Esophagus squamous epithelium (tissue), 4 donors: ENCODE results near the gene SCAPER.
"Not testable (repeated sequence)": the region's sequence is repeated elsewhere in the genome, so short reads cannot be mapped to it uniquely, and the experiment has no call there.

Source experiments
- CTCF ChIP-seq, 6 experiments: fragments of 450-650 bp in 4 of 6; fragments of 200-600 bp in 2 of 6; sonication (generic) in 2 of 6; IDR thresholded peaks; one replicate each; pipeline ENCODE4 v1.5.1; 2016 to 2019; ENCODE audit warnings: antibody characterized with exemption in 6 of 6, mild to moderate bottlenecking in 4 of 6, moderate library complexity in 4 of 6
- POLR2A ChIP-seq, 4 donors: fragments of 450-650 bp; IDR thresholded peaks; one replicate each; pipeline ENCODE4 v1.6.1; 2017; ENCODE audit warnings: antibody characterized with exemption in 4 of 4, mild to moderate bottlenecking in 4 of 4, moderate library complexity in 3 of 4

- TF ChIP-seq CTCF, POLR2A (IDR thresholded peaks at IDR 0.05): not testable (repeated sequence)
Observed at GRCh38 chr15:76687592-76687991, 217.5 kb downstream of the SCAPER start.
